Measurements from ENCODE around the gene FASTK.

Gene FASTK

GRCh38 chr7:151087245-151088018, 6.8 kb upstream of the FASTK start:
- ATAC-seq (replicated peaks) (peak; percentile 15), DNase-seq (peak in 1 of 3 experiments; percentile 30)
- Mint-ChIP-seq H3K9me3 (no peaks in the 10 kb centered on the region), H3K36me3 (ENCODE audit: insufficient read depth) (peaks cover 11% of the 10 kb centered on the region), H3K27ac (peak overlapping the region; percentile 22 to 72), H3K4me1 (ENCODE audit: low read depth in 2 of 2) (peaks cover 27 to 37% of the 10 kb centered on the region in 2 donors), H3K27me3 (peaks cover 0 to 9% of the 10 kb centered on the region in 2 donors), H3K4me3 (peak overlapping the region; percentile 77 to 83)

GRCh38 chr7:151086802-151087244, 6.2 kb upstream of the FASTK start:
- no peaks in the 10 kb centered on the region for H3K9me3 Mint-ChIP-seq
- H3K27me3 Mint-ChIP-seq: peaks cover 0 to 9% of the 10 kb centered on the region in 2 donors
- peak overlapping the region in 1 of 2 donors; percentile 22 for H3K27ac Mint-ChIP-seq
- peaks cover 27 to 37% of the 10 kb centered on the region in 2 donors for H3K4me1 Mint-ChIP-seq (ENCODE audit: low read depth in 2 of 2)
- ATAC-seq (replicated peaks): no peak
- no peak for DNase-seq
- peaks cover 11% of the 10 kb centered on the region for H3K36me3 Mint-ChIP-seq (ENCODE audit: insufficient read depth)
- peak overlapping the region; percentile 77 to 83 for H3K4me3 Mint-ChIP-seq

- DNase-seq: peak in 1 of 3 experiments; percentile 25
- Mint-ChIP-seq H3K4me1 (ENCODE audit: low read depth in 2 of 2) (peaks cover 27 to 35% of the 10 kb centered on the region in 2 donors), H3K36me3 (ENCODE audit: insufficient read depth) (peaks cover 11% of the 10 kb centered on the region), H3K9me3 (no peaks in the 10 kb centered on the region), H3K4me3 (peak within 1 kb of the TSS; percentile 94 to 95), H3K27me3 (peaks cover 0 to 9% of the 10 kb centered on the region in 2 donors), H3K27ac (peak within 1 kb of the TSS; percentile 84 to 96)
- ATAC-seq (replicated peaks): peak; percentile 1
Measured at GRCh38 chr7:151085691-151086620, 5.3 kb upstream of the FASTK start, which contains the start of gene AGAP3. AGAP3 (plus strand) TSS chr7:151086475; CDS start chr7:151086742, 267 bp downstream.

DNA sequence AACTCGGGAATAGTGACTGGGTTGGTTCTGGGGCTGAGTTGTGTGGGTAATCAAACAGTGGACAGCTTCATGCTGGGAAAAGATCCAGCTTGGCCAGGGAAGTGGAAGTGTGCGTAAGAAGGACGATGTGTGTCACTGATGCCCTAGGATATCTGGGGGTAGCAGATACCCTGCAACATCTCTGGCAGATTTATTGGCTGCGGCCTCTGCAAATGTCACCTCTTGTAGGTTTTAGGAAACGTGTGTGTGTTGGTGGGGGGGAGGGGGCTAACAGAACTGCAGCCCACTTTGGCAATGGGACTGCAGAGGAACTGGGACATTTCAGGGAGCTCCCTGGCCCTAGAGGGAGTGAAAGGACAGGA, 4.7 kb upstream of the FASTK start:
- peak overlapping the region; percentile 94 to 95 for H3K4me3 Mint-ChIP-seq
- H3K36me3 Mint-ChIP-seq (ENCODE audit: insufficient read depth): peaks cover 11% of the 10 kb centered on the region
- H3K27ac Mint-ChIP-seq: peak overlapping the region; percentile 84 to 96
- peaks cover 0 to 9% of the 10 kb centered on the region in 2 donors for H3K27me3 Mint-ChIP-seq
- H3K9me3 Mint-ChIP-seq: no peaks in the 10 kb centered on the region
- no peak for ATAC-seq (replicated peaks)
- H3K4me1 Mint-ChIP-seq (ENCODE audit: low read depth in 2 of 2): peaks cover 27 to 35% of the 10 kb centered on the region in 2 donors
- no peak for DNase-seq

DNA sequence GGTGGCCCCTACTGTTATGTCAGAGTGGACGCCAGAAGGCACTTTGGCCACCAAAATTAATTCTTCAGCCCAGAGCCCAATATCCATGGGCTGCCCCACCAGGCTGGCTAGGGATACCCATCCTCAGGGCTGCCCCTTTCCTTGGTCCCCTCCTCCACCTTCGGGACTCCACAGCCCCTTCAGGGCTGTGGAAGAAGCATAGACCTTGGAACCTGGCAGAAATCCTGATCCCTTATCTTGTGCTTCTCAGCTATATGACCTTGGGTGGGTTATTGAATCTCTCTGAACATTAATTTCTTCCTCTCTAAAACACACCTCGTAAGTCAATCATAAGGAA, 3.2 kb upstream of the FASTK start:
- Mint-ChIP-seq H3K4me3 (peak overlapping the region; percentile 94 to 95), H3K36me3 (ENCODE audit: insufficient read depth) (peaks cover 11% of the 10 kb centered on the region), H3K9me3 (no peaks in the 10 kb centered on the region), H3K27ac (peak overlapping the region; percentile 92 to 96), H3K27me3 (peaks cover 0 to 9% of the 10 kb centered on the region in 2 donors), H3K4me1 (ENCODE audit: low read depth in 2 of 2) (peaks cover 29 to 33% of the 10 kb centered on the region in 2 donors)
- no peak for DNase-seq
- no peak for ATAC-seq (replicated peaks)

DNA sequence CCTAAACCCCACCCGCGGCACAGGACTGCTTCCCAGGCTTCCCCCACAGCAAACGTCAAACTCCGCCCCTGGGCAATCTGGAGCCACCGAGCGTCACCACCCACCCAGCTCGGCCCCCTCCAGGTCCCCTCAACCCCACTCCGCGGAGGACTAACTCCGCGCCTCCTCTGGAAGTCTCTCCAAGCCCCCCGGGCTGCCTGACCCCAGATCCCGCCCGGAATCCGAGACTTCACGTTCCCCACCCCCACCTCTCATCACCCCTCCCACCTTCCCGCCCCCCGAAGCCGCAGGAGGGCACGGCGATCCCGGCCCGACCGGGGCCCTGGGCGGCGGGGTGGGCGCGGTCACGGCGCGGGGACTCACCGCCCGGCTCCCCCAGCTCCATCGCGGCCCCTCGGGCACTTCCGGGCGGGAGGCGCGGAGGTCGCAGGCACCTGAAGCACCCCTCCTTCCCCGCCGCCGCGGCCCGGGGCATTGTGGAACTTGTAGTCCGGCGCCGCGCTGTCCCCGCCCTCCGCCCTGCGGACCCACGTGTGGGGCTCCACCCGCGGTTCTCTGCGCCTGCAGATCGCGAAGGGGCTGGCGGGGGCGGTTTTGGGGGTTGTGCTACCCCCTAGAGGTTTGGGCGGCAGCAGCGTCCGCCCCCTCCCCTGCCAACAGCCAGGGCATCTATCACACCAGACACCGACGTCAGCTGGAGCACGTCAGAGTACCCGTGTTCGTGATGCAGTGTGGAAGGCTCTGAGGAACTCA, 2.6 kb upstream of the FASTK start, which contains the start of gene TMUB1:
TSS of gene TMUB1 (minus strand) at position 423 of the 753 bp plus-strand sequence. CDS start 930 bp downstream, outside the sequence.
- peaks cover 30 to 35% of the 10 kb centered on the region in 2 donors for H3K4me1 Mint-ChIP-seq (ENCODE audit: low read depth in 2 of 2)
- ATAC-seq (replicated peaks): peak; percentile 67
- peak within 1 kb of the TSS; percentile 92 to 96 for H3K27ac Mint-ChIP-seq

GRCh38 chr7:151082141-151083070, 1.8 kb upstream of the FASTK start:
- DNase-seq (no peak), ATAC-seq (replicated peaks) (no peak)
- Mint-ChIP-seq H3K4me1 (ENCODE audit: low read depth in 2 of 2) (peaks cover 32 to 34% of the 10 kb centered on the region in 2 donors), H3K9me3 (no peaks in the 10 kb centered on the region), H3K27me3 (peaks cover 0 to 9% of the 10 kb centered on the region in 2 donors), H3K36me3 (ENCODE audit: insufficient read depth) (peaks cover 15% of the 10 kb centered on the region), H3K4me3 (peak overlapping the region; percentile 94 to 95), H3K27ac (peak overlapping the region; percentile 92 to 96)

More for the DNA sequence above, 2.6 kb upstream of the FASTK start, which contains the start of gene TMUB1:
- peaks cover 0 to 9% of the 10 kb centered on the region in 2 donors for H3K27me3 Mint-ChIP-seq
- H3K4me3 Mint-ChIP-seq: peak within 1 kb of the TSS; percentile 94 to 95
- H3K36me3 Mint-ChIP-seq (ENCODE audit: insufficient read depth): peaks cover 12% of the 10 kb centered on the region
- peak; percentile 82 to 89 (median 87) for DNase-seq
- H3K9me3 Mint-ChIP-seq: no peaks in the 10 kb centered on the region

DNA sequence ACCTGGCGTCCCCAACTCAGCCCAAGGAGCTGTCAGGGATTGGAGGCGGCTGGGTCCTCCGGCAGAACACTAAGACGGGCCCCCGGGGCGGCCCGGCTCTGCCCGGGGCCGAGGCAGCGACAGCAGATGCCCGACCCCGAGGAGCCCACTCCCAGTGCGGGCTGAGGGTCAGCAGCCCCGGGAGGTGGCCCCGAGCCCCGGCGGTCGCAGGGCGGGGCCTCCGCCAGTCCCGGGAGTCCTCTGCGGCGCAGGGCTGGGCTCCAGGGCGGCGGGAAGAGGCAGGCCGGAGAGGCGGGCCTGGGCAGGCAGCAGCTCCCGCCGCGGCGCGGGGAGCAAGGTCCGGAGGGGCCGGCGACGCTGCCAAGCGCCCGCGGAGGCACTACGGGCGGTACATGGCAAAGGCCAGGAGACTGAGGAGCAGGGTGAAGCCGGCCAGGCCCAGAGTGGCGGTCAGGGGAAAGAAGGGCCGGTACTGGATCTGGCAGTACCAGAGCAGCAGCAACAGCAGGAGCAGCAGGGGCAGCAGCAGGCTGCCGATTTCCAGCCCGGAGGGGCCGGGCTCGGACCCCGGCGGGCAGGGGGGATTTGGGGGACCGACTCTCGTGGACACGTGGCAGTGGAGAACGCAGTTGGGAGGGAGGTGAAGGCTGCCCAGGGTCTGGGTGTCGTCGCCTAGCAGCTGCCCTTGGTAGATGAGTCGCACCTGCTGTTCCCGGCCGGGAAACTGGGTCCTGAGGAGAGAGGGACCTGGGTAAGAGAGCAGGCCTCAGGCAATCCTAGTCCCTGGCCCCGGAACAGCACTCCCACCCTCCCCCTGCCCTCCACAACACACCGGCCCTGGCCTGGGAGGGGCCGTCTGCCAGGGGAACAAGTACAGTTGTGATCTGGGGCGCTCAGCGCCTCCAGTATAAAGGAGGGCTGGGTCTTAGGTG, 827 bp upstream of the FASTK start:
- ATAC-seq (replicated peaks) (no peak), DNase-seq (no peak)
- Mint-ChIP-seq H3K27me3 (peaks cover 0 to 9% of the 10 kb centered on the region in 2 donors), H3K36me3 (ENCODE audit: insufficient read depth) (peaks cover 10% of the 10 kb centered on the region), H3K4me3 (peak overlapping the region; percentile 94 to 95), H3K27ac (peak overlapping the region; percentile 88 to 92), H3K4me1 (ENCODE audit: low read depth in 2 of 2) (peaks cover 32 to 34% of the 10 kb centered on the region in 2 donors), H3K9me3 (no peaks in the 10 kb centered on the region)

DNA sequence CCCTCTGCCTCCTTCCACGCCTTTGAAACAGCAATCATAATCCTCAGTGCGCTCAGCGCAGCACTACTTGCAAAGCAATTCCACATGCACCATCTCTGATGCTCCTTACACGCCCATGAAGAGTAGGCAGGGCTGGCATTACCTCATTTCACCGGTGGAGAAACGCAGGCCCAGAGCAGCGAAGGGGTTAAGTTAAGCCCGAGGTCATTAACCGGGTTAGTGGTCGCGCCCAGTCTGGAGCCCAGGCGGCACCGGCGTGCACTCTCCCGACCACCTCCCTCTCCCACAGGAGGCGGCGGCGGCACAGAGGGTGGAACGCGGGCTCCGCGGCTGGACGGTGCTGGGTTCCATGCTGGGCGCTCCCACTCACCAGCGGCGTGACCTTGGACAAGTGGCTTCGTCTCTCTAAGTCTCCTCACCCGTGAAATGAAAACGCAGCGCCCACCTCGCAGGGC, 515 bp downstream of the FASTK start:
- Mint-ChIP-seq H3K27ac (peak overlapping the region; percentile 84 to 88), H3K36me3 (ENCODE audit: insufficient read depth) (peaks cover 10% of the 10 kb centered on the region), H3K4me1 (ENCODE audit: low read depth in 2 of 2) (peaks cover 24 to 25% of the 10 kb centered on the region in 2 donors), H3K27me3 (peaks cover 0 to 4% of the 10 kb centered on the region in 2 donors), H3K4me3 (peak overlapping the region; percentile 73 to 79), H3K9me3 (no peaks in the 10 kb centered on the region)
- DNase-seq (no peak), ATAC-seq (replicated peaks) (no peak)

DNA sequence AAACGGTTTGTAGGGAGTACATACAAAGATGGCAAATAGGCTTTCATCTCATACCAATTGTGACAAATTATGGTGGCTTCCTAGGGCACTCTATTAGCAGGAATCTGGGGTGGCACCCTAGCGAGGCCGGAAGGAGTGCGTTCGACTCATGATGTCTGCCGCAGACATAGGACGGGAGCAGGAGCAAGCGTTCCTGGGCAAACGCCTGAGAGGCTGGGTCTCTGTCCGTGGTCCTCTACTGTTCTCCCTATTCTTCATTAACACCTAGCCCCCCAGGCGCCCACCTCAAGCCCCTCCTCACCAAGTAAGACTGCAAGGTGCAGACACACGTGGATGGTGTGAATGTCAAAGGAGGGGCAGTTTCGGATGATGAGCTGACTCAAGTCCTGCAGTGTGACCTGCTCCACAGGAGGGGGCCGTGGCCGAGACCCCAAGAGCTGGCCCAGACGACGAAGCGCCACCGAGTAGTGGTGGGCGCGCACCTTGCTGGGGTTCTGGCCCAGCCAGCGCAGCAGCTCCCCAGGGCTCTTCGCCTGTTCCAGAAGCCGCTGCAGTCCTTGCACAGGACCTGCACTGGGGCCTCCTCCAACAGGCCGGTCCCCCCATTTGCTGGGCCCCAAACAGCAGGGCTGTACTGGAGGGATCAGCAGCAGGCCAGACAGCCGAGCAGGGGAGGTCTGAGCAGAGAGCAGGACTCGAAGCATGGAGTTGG, 1.3 kb downstream of the FASTK start:
- H3K4me3 Mint-ChIP-seq: peak overlapping the region; percentile 73 to 79
- peaks cover 18% of the 10 kb centered on the region for H3K36me3 Mint-ChIP-seq (ENCODE audit: insufficient read depth)
- ATAC-seq (replicated peaks) (no peak), DNase-seq (no peak)
- no peaks in the 10 kb centered on the region for H3K27me3 Mint-ChIP-seq
- H3K27ac Mint-ChIP-seq: peak overlapping the region; percentile 84 to 88
- no peaks in the 10 kb centered on the region for H3K9me3 Mint-ChIP-seq
- H3K4me1 Mint-ChIP-seq (ENCODE audit: low read depth in 2 of 2): peaks cover 20% of the 10 kb centered on the region in 2 donors
